Loucy (cell line): ENCODE data around the gene NCAPH2.

Experiments used
- EZH2phosphoT487 ChIP-seq: fragments of 200-600 bp; IDR thresholded peaks from 2 replicates; pipeline ENCODE4 v1.6.1; 2018; ENCODE audit warnings: antibody characterized with exemption, mild to moderate bottlenecking, moderate library complexity, borderline replicate concordance
- TF ChIP-seq, protein P1 (sequence below): fragments of 200-600 bp; sonication (generic); conservative IDR thresholded peaks from 2 replicates; pipeline ENCODE4 v1.5.1; 2014; ENCODE audit warnings: mild to moderate bottlenecking, antibody characterized with exemption, low read length

DNA sequence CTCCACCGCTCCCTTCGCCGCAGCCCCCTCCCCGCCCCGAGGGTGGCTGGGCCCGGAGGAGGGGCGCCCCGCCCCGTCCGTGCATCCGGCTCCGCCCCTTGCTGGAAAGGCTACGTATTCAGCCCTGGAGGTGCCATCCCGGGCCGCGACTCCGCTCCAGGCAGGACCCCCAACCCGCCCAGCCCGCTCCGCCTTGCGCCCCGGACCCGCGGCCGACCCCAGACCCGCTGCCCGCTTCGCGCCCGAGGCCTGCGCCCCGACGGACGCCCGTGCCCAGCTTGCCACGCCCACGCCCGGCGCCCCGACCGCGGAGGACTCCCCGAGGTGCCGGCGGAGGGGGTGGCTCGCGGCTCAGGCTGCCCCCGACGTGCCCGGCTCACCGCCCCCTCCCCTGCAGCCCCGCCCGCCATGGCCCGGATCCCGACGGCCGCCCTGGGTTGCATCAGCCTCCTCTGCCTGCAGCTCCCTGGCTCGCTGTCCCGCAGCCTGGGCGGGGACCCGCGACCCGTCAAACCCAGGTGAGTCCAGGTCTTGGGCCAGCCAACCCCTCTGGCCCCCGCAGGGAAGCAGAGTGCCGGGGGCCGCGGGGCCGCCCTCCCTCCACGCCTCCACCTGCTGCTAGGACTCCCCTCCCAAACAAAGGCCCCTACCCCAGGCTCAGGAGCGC lies 26.5 kb upstream of the NCAPH2 start, which contains the start of gene ADM2:
- TF ChIP-seq, protein P1, sequence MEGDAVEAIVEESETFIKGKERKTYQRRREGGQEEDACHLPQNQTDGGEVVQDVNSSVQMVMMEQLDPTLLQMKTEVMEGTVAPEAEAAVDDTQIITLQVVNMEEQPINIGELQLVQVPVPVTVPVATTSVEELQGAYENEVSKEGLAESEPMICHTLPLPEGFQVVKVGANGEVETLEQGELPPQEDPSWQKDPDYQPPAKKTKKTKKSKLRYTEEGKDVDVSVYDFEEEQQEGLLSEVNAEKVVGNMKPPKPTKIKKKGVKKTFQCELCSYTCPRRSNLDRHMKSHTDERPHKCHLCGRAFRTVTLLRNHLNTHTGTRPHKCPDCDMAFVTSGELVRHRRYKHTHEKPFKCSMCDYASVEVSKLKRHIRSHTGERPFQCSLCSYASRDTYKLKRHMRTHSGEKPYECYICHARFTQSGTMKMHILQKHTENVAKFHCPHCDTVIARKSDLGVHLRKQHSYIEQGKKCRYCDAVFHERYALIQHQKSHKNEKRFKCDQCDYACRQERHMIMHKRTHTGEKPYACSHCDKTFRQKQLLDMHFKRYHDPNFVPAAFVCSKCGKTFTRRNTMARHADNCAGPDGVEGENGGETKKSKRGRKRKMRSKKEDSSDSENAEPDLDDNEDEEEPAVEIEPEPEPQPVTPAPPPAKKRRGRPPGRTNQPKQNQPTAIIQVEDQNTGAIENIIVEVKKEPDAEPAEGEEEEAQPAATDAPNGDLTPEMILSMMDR, result no peak
- no peak for TF ChIP-seq EZH2phosphoT487
